Activated CD8-positive, alpha-beta memory T cell treated with anti-CD3 and anti-CD28 coated beads for 36 hours (primary cell): ENCODE data around the gene GPR101. TPM values are rescaled to one million over a fixed set of nuclear protein-coding genes. Genes with fewer than 3 reads are reported as not detected.

ENCODE experiments used
- CTCF ChIA-PET: fragments of 350-600 bp; sonication (Branson Sonifier 250); formaldehyde crosslinking; loops from one replicate; lab custom pipeline; 2021; ENCODE audit warnings: antibody characterized with exemption; lab: Charles Lee
- POLR2A ChIA-PET: fragments of 350-600 bp; sonication (Branson Sonifier 250); formaldehyde crosslinking; loops from one replicate; lab custom pipeline; 2021; ENCODE audit warnings: antibody characterized with exemption; lab: Charles Lee
- total RNA-seq, 2 experiments: library from RNA; stranded (reverse); gene quantifications; one replicate each; pipeline ENCODE4 v1.2.3, GENCODE V29; 2021

Gene GPR101
- total RNA-seq = not detected

GRCh38 chrX:137033774-137034507 is at the start of gene GPR101:
TSS of gene GPR101 (minus strand) at chrX:137033995. CDS start at chrX:137031674, 2,321 bp downstream.
- POLR2A ChIA-PET = no interaction called here
- CTCF ChIA-PET = no interaction called here

- ChIA-PET CTCF (no interaction called here), POLR2A (no interaction called here)
Measured at GRCh38 chrX:137081239-137081638, 47.4 kb upstream of the GPR101 start.

GRCh38 chrX:137072396-137072795 is 38.6 kb upstream of the GPR101 start:
- ChIA-PET POLR2A (no interaction called here), CTCF (interaction anchor here (0.7 kb wide), 1 partner anchor 706 kb away, joined by 4 read pairs; no protein-coding TSS in a partner anchor)

GRCh38 chrX:137071596-137071995 is 37.8 kb upstream of the GPR101 start:
- ChIA-PET CTCF (no interaction called here), POLR2A (no interaction called here)

GRCh38 chrX:137067147-137067546 is 33.4 kb upstream of the GPR101 start:
- CTCF ChIA-PET = no interaction called here

GRCh38 chrX:137062915-137063617 is 29.3 kb upstream of the GPR101 start:
- ChIA-PET CTCF (no interaction called here), POLR2A (no interaction called here)

More at GRCh38 chrX:137067147-137067546, 33.4 kb upstream of the GPR101 start:
- POLR2A ChIA-PET = no interaction called here

- ChIA-PET POLR2A (no interaction called here), CTCF (no interaction called here)
Measured at GRCh38 chrX:137058339-137059127, 24.7 kb upstream of the GPR101 start.

- ChIA-PET POLR2A (no interaction called here), CTCF (interaction anchor here (1.0 to 1.2 kb wide), 5 partner anchors 8 to 111 kb away, joined by 3 to 8 read pairs (median 4); no protein-coding TSS in a partner anchor)
Measured at GRCh38 chrX:137052643-137053235, 18.9 kb upstream of the GPR101 start.

- POLR2A ChIA-PET = no interaction called here
Measured at GRCh38 chrX:137051978-137052642, 18.3 kb upstream of the GPR101 start.

GRCh38 chrX:137044893-137045292 is 11.1 kb upstream of the GPR101 start:
- CTCF ChIA-PET = interaction anchor here (1.2 kb wide), 1 partner anchor 7 kb away, joined by 3 read pairs; no protein-coding TSS in a partner anchor

More at GRCh38 chrX:137051978-137052642, 18.3 kb upstream of the GPR101 start:
- CTCF ChIA-PET = interaction anchor here (0.9 to 1.3 kb wide), 7 partner anchors 8 to 111 kb away, joined by 3 to 8 read pairs (median 4); no protein-coding TSS in a partner anchor

GRCh38 chrX:137043736-137044135 is 9.9 kb upstream of the GPR101 start:
- ChIA-PET CTCF (interaction anchor here (1.2 kb wide), 1 partner anchor 8 kb away, joined by 3 read pairs; no protein-coding TSS in a partner anchor), POLR2A (no interaction called here)

More at GRCh38 chrX:137044893-137045292, 11.1 kb upstream of the GPR101 start:
- POLR2A ChIA-PET = no interaction called here

GRCh38 chrX:137041329-137041728 is 7.5 kb upstream of the GPR101 start:
- ChIA-PET POLR2A (no interaction called here), CTCF (no interaction called here)

- POLR2A ChIA-PET = no interaction called here
- CTCF ChIA-PET = no interaction called here
Measured at GRCh38 chrX:137040113-137040794, 6.5 kb upstream of the GPR101 start.

GRCh38 chrX:137034508-137034872 is 695 bp upstream of the GPR101 start:
- ChIA-PET POLR2A (no interaction called here), CTCF (no interaction called here)

- POLR2A ChIA-PET = no interaction called here
Measured at GRCh38 chrX:137032841-137033773, 688 bp downstream of the GPR101 start.

GRCh38 chrX:137032341-137032694 is 1.5 kb downstream of the GPR101 start:
- CTCF ChIA-PET = interaction anchor here (0.9 kb wide), 1 partner anchor 20 kb away, joined by 4 read pairs; no protein-coding TSS in a partner anchor

More at GRCh38 chrX:137032841-137033773, 688 bp downstream of the GPR101 start:
- CTCF ChIA-PET = interaction anchor here (0.9 kb wide), 1 partner anchor 19 kb away, joined by 4 read pairs; no protein-coding TSS in a partner anchor

More at GRCh38 chrX:137032341-137032694, 1.5 kb downstream of the GPR101 start:
- POLR2A ChIA-PET = no interaction called here
